Central memory CD8-positive, alpha-beta T cell (primary cell): ENCODE results near the gene ARFGEF3.

ENCODE experiments used
- ATAC-seq: fragments of 150-1000 bp; cut with Tn5 transposase; replicated peaks from 2 replicates; pipeline ENCODE4 v1.10.0; 2022; ENCODE audit warnings: mild to moderate bottlenecking, moderate FRiP score, moderate number of reproducible peaks; ENCODE audit not compliant: poor library complexity, severe bottlenecking; ENCODE audit errors: extremely low read depth
- DNase-seq, 2 donors: peaks; one replicate each; pipeline ENCODE4 v3.0.0; 2021; ENCODE audit warnings: low spot score in 2 of 2
- H3K27ac Mint-ChIP-seq: one replicate; pipeline ENCODE4 v1.8.0; 2022; ENCODE audit warnings: low read depth, mild to moderate bottlenecking, moderate library complexity, mixed read lengths
- H3K27me3 Mint-ChIP-seq: one replicate; pipeline ENCODE4 v1.8.0; 2022; ENCODE audit warnings: mixed read lengths
- H3K36me3 Mint-ChIP-seq: one replicate; pipeline ENCODE4 v1.8.0; 2022; ENCODE audit warnings: mild to moderate bottlenecking, moderate library complexity, mixed read lengths; ENCODE audit not compliant: insufficient read depth
- H3K4me1 Mint-ChIP-seq: one replicate; pipeline ENCODE4 v1.8.0; 2022; ENCODE audit warnings: mixed read lengths
- H3K4me3 Mint-ChIP-seq: one replicate; pipeline ENCODE4 v1.8.0; 2022; ENCODE audit warnings: mild to moderate bottlenecking, moderate library complexity, mixed read lengths
- H3K9me3 Mint-ChIP-seq: one replicate; pipeline ENCODE4 v1.8.0; 2022; ENCODE audit warnings: mixed read lengths

ARFGEF3 gene

GRCh38 chr6:138323821-138324220, 162.1 kb downstream of the ARFGEF3 start:
- DNase-seq: no peak
- Mint-ChIP-seq H3K4me1 (no peaks in the 10 kb centered on the region), H3K9me3 (peaks cover 9% of the 10 kb centered on the region), H3K36me3 (no peaks in the 10 kb centered on the region), H3K27ac (no peak overlapping the region), H3K4me3 (no peak overlapping the region), H3K27me3 (peaks cover 59% of the 10 kb centered on the region)
- ATAC-seq: no peak

DNA sequence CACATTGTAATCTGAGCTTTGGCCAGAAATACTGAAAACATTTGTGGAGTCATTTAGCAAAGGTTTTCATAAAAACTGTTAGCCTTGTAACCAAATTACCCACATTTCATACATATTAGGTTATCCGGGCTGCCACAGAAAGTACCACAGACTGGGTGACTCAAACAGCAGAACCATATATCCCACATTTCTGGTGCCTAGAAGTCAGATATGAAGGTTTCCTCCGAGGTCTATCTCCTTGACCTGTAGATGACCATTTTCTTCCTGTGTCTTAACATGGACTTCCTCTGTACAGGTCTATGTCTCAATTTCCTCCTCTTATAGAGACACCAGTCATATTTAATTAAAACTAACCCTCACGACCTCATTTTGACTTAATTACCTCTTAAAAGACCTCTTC, 166.5 kb downstream of the ARFGEF3 start:
- ATAC-seq (no peak), DNase-seq (no peak)
- Mint-ChIP-seq H3K9me3 (no peaks in the 10 kb centered on the region), H3K27ac (no peak overlapping the region), H3K27me3 (peaks cover 28% of the 10 kb centered on the region), H3K4me3 (no peak overlapping the region), H3K36me3 (no peaks in the 10 kb centered on the region), H3K4me1 (no peaks in the 10 kb centered on the region)

GRCh38 chr6:138330763-138331162, 169.0 kb downstream of the ARFGEF3 start:
- ATAC-seq (no peak), DNase-seq (no peak)
- Mint-ChIP-seq H3K27ac (no peak overlapping the region), H3K36me3 (no peaks in the 10 kb centered on the region), H3K4me3 (no peak overlapping the region), H3K9me3 (no peaks in the 10 kb centered on the region), H3K4me1 (no peaks in the 10 kb centered on the region), H3K27me3 (peaks cover 46% of the 10 kb centered on the region)

GRCh38 chr6:138331444-138331843, 169.7 kb downstream of the ARFGEF3 start:
- Mint-ChIP-seq H3K4me1 (no peaks in the 10 kb centered on the region), H3K9me3 (no peaks in the 10 kb centered on the region), H3K27me3 (peaks cover 53% of the 10 kb centered on the region), H3K27ac (no peak overlapping the region), H3K4me3 (no peak overlapping the region), H3K36me3 (no peaks in the 10 kb centered on the region)
- DNase-seq: no peak
- no peak for ATAC-seq

GRCh38 chr6:138331984-138332383, 170.2 kb downstream of the ARFGEF3 start:
- H3K36me3 Mint-ChIP-seq: no peaks in the 10 kb centered on the region
- no peaks in the 10 kb centered on the region for H3K4me1 Mint-ChIP-seq
- no peak for DNase-seq
- H3K27ac Mint-ChIP-seq: no peak overlapping the region
- peaks cover 53% of the 10 kb centered on the region for H3K27me3 Mint-ChIP-seq
- no peak for ATAC-seq
- H3K9me3 Mint-ChIP-seq: no peaks in the 10 kb centered on the region
- no peak overlapping the region for H3K4me3 Mint-ChIP-seq

GRCh38 chr6:138334000-138334399, 172.3 kb downstream of the ARFGEF3 start:
- Mint-ChIP-seq H3K9me3 (no peaks in the 10 kb centered on the region), H3K27me3 (peaks cover 62% of the 10 kb centered on the region), H3K36me3 (no peaks in the 10 kb centered on the region), H3K4me1 (no peaks in the 10 kb centered on the region), H3K27ac (no peak overlapping the region), H3K4me3 (no peak overlapping the region)
- ATAC-seq: no peak
- no peak for DNase-seq

DNA sequence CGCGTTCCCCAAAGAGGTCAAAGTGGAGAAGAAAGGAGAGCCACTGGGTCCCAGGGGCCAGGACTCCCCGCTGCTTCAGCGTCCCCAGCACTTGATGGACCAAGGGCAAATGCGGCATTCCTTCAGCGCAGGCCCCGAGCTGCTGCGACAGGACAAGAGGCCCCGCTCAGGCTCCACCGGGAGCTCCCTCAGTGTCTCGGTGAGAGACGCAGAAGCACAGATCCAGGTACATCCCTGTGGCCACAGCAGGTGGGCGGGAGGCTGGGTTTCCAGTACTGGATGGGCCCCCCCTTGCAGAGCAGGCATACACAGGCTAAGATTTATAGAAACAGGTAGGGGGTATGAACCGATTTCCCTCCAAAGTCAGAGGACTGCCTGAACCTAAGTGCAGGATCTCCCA, 173.2 kb downstream of the ARFGEF3 start:
- Mint-ChIP-seq H3K27me3 (peaks cover 61% of the 10 kb centered on the region), H3K27ac (no peak overlapping the region), H3K4me1 (no peaks in the 10 kb centered on the region), H3K36me3 (no peaks in the 10 kb centered on the region), H3K4me3 (no peak overlapping the region), H3K9me3 (no peaks in the 10 kb centered on the region)
- ATAC-seq (no peak), DNase-seq (no peak)

DNA sequence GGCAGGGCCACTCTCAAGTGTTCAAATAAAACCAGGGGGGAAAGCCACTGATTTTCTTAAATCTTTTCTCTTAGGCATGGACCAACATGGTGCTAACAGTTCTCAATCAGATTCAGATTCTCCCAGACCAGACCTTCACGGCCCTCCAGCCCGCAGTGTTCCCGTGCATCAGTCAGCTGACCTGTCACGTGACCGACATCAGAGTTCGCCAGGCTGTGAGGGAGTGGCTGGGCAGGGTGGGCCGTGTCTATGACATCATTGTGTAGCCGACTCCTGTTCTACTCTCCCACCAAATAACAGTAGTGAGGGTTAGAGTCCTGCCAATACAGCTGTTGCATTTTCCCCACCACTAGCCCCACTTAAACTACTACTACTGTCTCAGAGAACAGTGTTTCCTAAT, 174.5 kb downstream of the ARFGEF3 start:
- Mint-ChIP-seq H3K36me3 (no peaks in the 10 kb centered on the region), H3K4me1 (no peaks in the 10 kb centered on the region), H3K27ac (no peak overlapping the region), H3K4me3 (no peak overlapping the region), H3K9me3 (no peaks in the 10 kb centered on the region), H3K27me3 (peaks cover 70% of the 10 kb centered on the region)
- DNase-seq: no peak
- no peak for ATAC-seq

DNA sequence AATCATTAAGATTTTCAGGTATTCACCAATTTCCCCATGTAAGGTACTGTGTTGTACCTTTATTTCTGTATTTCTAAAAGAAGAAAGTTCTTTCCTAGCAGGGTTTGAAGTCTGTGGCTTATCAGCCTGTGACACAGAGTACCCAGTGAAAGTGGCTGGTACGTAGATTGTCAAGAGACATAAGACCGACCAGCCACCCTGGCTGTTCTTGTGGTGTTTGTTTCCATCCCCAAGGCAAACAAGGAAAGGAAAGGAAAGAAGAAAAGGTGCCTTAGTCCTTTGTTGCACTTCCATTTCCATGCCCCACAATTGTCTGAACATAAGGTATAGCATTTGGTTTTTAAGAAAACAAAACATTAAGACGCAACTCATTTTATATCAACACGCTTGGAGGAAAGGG, 175.3 kb downstream of the ARFGEF3 start:
- Mint-ChIP-seq H3K36me3 (no peaks in the 10 kb centered on the region), H3K27ac (no peak overlapping the region), H3K4me1 (no peaks in the 10 kb centered on the region), H3K9me3 (no peaks in the 10 kb centered on the region), H3K27me3 (peaks cover 79% of the 10 kb centered on the region), H3K4me3 (no peak overlapping the region)
- ATAC-seq: no peak
- no peak for DNase-seq

DNA sequence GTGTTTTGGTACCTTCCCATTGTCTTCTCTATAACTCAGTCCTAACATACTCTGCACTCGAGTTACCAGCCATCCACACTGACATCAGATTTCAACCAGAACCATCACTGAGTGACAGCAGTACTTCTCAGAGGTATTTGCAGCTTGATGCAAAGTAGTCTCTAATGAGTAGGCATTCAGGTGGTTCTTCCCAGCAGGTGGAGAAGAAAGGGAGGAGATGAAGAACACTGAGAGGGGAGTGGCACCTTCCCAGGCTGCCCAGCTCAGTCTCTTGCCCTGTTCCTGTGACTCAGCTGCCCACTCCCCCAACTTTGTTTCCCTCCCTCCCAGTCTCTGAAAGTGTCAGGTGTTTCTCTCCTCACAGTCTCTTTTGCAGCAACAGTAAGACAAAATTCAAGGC, 177.3 kb downstream of the ARFGEF3 start:
- Mint-ChIP-seq H3K27me3 (peaks cover 79% of the 10 kb centered on the region), H3K4me1 (no peaks in the 10 kb centered on the region), H3K4me3 (no peak overlapping the region), H3K27ac (no peak overlapping the region), H3K9me3 (no peaks in the 10 kb centered on the region), H3K36me3 (no peaks in the 10 kb centered on the region)
- no peak for DNase-seq
- no peak for ATAC-seq

DNA sequence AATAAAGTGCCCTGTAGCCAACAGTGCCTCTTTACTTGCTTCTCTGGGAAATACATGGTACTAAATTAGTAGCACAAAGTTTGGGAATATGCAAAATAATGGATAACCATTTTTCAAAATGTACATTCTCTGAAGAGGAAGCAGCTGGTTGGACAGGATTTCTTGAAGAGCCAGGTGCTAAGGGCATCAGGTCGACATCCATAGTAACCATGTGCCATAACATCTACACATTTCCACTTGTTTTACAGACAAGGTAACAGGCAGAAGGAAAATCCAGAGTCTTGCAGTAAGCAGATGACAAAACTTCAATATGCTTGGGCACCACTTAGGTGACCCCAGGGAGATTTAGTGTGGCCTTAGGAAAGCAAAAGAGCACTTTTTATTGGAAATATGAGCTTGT, 179.4 kb downstream of the ARFGEF3 start:
- DNase-seq: no peak
- Mint-ChIP-seq H3K9me3 (no peaks in the 10 kb centered on the region), H3K4me1 (no peaks in the 10 kb centered on the region), H3K27ac (no peak overlapping the region), H3K4me3 (no peak overlapping the region), H3K36me3 (no peaks in the 10 kb centered on the region), H3K27me3 (peaks cover 59% of the 10 kb centered on the region)
- ATAC-seq: no peak

GRCh38 chr6:138343112-138343511, 181.4 kb downstream of the ARFGEF3 start:
- H3K4me3 Mint-ChIP-seq: no peak overlapping the region
- DNase-seq: no peak
- no peaks in the 10 kb centered on the region for H3K9me3 Mint-ChIP-seq
- H3K36me3 Mint-ChIP-seq: no peaks in the 10 kb centered on the region
- no peak for ATAC-seq
- no peaks in the 10 kb centered on the region for H3K4me1 Mint-ChIP-seq
- H3K27ac Mint-ChIP-seq: no peak overlapping the region
- peaks cover 47% of the 10 kb centered on the region for H3K27me3 Mint-ChIP-seq

DNA sequence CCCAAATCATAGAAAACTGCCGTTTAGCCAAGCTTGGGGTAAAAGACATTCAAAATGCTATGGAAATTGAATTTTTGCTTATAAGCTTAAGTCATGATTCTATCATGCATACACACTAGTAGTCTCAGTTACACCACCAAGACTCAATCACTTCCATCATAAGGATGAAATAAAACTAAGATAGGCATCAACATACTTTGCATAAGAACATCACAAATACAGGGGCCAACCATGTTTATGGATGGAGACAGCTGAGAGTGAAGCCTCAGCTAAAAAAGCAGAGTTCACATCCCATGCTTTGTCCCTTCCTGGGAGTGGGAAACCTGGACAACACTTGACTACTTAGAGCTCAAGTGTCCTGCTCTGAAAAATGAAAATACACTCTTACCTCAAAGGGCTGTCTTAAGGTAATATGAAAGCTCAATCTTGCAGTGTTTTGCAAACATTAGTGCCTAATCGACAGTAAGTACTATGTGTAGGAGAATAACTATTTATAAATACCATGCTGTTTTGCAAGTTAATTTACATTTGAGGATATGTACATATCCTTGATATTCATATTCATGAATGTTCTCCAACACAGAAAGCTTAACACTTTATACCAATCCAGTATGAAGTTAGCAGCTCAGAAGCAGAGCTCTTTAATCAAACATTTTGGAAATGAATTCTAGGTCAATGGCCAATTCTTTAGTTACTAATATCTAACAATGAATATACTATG, 184.0 kb downstream of the ARFGEF3 start:
- Mint-ChIP-seq H3K36me3 (no peaks in the 10 kb centered on the region), H3K27me3 (peaks cover 36% of the 10 kb centered on the region), H3K9me3 (no peaks in the 10 kb centered on the region), H3K4me1 (no peaks in the 10 kb centered on the region), H3K4me3 (no peak overlapping the region), H3K27ac (no peak overlapping the region)
- ATAC-seq (no peak), DNase-seq (no peak)
